ENCODE measurements around the gene ZFP14.

ZFP14 gene

DNA sequence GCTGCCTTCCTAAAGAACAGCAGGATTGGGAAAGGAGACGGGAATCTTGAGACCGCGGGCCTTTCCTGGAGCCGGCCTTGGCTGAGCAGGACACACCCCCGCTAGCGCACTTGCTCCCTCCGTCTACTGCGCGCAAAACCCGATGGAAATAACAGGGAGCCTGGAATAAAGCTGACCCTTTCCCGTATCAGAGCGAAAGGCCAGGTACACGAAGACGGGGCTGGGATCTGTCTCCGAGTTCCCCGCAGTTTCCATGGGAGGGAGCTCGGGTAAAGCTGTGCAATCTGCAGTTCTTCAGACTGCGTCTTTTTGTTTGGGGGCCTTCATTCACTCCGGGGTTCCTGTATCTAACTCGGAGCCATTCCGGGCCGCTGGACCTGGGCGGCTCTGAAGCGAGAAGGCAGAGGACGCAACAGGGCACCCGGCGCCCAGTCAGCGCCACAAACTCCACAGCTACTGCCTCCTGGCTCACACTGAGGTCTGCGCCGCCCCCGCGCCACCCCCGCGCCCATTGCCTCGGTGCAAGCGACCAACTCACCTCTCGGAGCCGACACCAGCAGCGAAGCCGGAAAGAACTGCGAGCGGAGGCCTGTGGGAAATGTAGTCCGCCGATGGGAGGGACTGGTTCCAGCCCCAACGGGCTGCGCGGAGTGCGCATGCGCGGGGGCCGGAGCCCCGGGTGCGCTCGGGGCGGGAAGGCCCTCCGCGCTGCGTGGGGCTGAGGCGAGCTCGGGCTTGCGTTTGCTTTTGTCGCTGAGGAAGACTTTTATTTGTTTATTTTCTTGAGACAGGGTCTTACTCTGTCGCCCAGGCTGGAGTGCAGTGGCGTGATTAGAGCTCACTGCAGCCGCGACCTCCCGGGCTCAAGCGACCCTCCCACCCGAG, at the start of gene ZFP14:
Gene ZFP14 (minus strand): TSS at position 577 of the 885 bp plus-strand sequence. CDS start 11,309 bp downstream, outside the sequence.
- H3K4me1 Mint-ChIP-seq (ENCODE audit: low read depth): peaks cover 11% of the 10 kb centered on the region
- H3K36me3 Mint-ChIP-seq (ENCODE audit: low read depth): peaks cover 11% of the 10 kb centered on the region
- peak within 1 kb of the TSS; percentile 80 for H3K27ac Mint-ChIP-seq
- H3K4me3 Mint-ChIP-seq: peak within 1 kb of the TSS; percentile 86
- peaks cover 9% of the 10 kb centered on the region for H3K9me3 Mint-ChIP-seq
- H3K27me3 Mint-ChIP-seq: no peaks in the 10 kb centered on the region

DNA sequence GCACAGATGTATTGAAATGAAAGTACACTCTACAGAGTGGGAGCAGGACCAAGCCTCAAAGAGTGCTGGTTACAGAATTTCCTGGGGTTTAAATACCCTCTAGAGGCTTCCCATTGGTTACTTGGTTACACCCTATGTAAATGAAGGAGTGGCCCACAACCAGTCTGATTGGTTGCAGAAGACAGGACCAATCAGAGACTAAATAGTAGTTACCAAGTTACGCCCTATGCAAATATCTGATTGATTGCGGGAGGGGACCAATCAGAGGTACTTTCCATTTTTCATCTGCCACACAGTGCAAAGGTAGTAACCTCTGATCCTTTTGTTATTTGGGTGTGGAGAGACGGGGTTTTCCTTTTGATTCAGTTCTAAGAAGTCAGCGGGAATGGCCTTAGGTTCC, 44.9 kb upstream of the ZFP14 start:
- H3K27me3 Mint-ChIP-seq: peaks cover 47% of the 10 kb centered on the region
- peaks cover 7% of the 10 kb centered on the region for H3K4me1 Mint-ChIP-seq (ENCODE audit: low read depth)
- peaks cover 33% of the 10 kb centered on the region for H3K9me3 Mint-ChIP-seq
- no peak overlapping the region for H3K27ac Mint-ChIP-seq
- H3K4me3 Mint-ChIP-seq: no peak overlapping the region
- peaks cover 26% of the 10 kb centered on the region for H3K36me3 Mint-ChIP-seq (ENCODE audit: low read depth)

DNA sequence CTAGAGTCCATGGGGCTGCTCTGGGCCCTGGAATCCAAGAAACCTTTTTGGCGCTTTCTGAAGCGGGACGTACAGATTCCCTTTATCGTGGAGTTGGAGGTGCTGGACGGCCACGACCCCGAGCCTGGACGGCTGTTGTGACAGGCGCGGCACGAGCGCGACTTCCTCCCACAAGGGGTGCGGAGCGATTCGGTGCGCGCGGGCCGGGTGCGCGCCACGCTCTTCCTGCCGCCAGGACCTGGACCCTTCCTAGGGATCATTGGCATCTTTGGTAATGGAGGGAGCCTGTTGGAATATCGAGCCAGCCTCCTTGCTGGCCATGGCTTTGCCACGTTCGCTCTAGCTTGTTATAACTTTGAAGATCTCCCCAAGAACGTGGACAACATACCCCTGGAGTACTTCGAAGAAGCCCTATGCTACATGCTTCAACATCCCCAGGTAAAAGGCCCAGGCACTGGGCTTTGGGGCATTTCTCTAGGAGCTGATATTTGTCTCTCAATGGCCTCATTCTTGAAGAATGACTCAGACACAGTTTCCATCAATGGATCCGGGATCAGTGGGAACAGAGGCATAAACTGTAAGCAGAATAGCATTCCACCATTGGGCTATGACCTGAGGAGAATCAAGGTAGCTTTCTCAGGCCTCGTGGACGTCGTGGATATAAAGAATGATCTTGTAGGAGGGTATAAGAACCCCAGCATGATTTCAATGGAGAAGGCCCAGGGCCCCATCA, 42.9 kb upstream of the ZFP14 start:
- Mint-ChIP-seq H3K27me3 (peaks cover 44% of the 10 kb centered on the region), H3K36me3 (ENCODE audit: low read depth) (peaks cover 32% of the 10 kb centered on the region), H3K9me3 (peaks cover 35% of the 10 kb centered on the region), H3K27ac (peak overlapping the region; percentile 36), H3K4me1 (ENCODE audit: low read depth) (peaks cover 26% of the 10 kb centered on the region), H3K4me3 (peak overlapping the region; percentile 23)

DNA sequence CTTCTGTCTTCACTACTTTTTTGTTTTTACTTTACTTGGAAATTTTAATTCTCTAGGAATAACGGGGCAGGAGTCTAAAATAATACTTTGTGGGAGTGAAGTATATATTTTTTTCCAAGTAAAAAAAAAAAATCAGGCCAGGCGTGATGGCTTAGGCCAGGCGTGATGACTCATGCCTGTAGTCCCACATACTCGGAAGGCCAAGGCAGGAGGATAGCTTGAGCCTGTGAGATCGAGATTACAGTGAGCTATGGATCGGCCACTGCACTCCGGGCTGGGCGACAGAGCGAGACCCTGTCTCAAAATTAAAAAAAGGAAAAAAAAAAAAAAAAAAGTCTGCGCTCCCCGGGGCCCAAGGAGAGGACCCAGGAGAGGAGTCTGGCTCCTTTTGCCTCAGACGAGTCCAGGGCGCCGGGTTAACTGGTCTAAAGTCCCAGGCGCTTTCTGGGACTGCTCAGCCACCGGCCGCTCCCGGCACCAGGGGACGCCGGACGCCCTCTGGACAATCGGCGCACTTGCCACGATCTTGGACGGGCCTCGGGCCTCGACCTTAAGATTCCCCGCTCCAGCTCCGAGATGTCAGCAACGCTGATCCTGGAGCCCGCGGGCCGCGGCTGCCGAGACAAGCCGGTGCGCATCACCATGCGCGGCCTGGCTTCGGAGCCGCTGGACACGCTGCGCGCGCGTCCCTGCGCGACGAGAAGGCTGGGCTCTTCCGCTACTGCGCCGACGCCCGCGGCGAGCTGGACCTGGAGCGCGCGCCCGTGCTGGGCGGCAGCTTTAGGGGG, 42.2 kb upstream of the ZFP14 start:
- Mint-ChIP-seq H3K27ac (no peak overlapping the region), H3K4me3 (no peak overlapping the region), H3K36me3 (ENCODE audit: low read depth) (peaks cover 34% of the 10 kb centered on the region), H3K9me3 (peaks cover 33% of the 10 kb centered on the region), H3K4me1 (ENCODE audit: low read depth) (peaks cover 30% of the 10 kb centered on the region), H3K27me3 (peaks cover 42% of the 10 kb centered on the region)

DNA sequence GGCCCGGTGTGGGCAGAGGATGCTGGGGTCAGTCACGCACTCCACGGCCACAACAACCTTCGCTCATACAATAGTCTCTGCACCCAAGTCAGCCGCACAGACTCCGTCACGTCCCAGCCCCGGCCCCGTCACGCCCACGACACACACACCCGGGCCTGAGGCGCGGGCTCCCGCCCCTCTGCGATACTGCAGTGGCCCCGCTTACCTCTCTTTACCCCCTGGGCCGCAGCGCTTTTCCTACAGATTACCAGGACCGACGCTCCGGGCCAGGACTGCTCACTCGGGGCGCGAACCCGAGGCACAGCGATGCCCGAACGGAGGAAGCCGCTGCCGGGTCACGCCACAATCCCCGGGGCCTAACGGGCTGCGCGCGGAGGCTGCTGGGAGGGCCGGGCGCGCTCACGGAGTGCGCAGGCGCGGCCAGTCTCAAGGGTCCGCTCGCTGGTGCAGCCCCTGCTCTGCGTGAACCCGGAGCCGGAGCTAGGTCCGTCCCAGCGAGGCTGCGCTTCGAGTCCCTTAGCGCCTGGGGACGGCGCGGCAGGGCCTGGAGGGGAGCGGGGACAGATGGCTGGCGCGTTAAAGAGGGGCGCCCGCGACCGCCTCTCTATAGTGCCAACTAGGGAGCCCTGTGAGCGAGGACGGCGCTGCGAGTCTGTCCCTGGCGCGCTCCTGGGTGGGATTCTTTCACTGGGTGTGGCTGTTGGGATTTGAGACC, 39.4 kb upstream of the ZFP14 start, which contains the start of gene ZFP82:
Gene ZFP82 (minus strand): TSS at position 358 of the 715 bp plus-strand sequence. CDS start 8,855 bp downstream, outside the sequence.
- peak within 1 kb of the TSS; percentile 92 for H3K4me3 Mint-ChIP-seq
- peaks cover 33% of the 10 kb centered on the region for H3K4me1 Mint-ChIP-seq (ENCODE audit: low read depth)
- peak within 1 kb of the TSS; percentile 91 for H3K27ac Mint-ChIP-seq
- peaks cover 50% of the 10 kb centered on the region for H3K36me3 Mint-ChIP-seq (ENCODE audit: low read depth)
- H3K27me3 Mint-ChIP-seq: peaks cover 27% of the 10 kb centered on the region
- H3K9me3 Mint-ChIP-seq: peaks cover 24% of the 10 kb centered on the region

DNA sequence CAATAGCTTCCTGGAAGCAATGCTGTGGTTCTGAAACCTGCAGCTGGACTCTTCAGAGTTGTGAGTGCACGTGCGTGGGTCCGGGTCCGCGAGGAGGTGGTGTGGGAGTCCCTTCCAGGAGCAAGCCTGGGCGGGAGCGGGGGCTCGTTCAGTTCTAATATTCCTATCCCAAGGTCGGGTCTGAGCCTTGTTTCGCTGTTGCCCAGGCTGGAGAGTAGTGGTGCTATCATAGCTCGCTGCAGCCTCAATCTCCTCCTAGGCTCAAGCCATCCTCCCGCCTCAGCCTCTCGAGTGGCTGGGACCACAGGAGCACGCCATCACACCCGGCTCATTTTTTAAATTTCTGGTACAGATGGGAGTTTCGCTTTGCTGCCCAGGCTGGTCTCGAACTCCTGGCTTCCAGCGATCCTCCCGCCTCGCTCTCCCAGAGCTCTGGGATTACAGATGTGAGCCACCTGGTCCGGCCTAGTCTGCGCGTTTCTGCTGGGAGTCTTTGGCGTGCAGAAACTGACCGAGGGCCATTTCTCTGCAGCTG, 38.8 kb upstream of the ZFP14 start:
- H3K27ac Mint-ChIP-seq: peak overlapping the region; percentile 91
- peak overlapping the region; percentile 92 for H3K4me3 Mint-ChIP-seq
- H3K27me3 Mint-ChIP-seq: peaks cover 24% of the 10 kb centered on the region
- peaks cover 25% of the 10 kb centered on the region for H3K9me3 Mint-ChIP-seq
- H3K4me1 Mint-ChIP-seq (ENCODE audit: low read depth): peaks cover 33% of the 10 kb centered on the region
- peaks cover 56% of the 10 kb centered on the region for H3K36me3 Mint-ChIP-seq (ENCODE audit: low read depth)

DNA sequence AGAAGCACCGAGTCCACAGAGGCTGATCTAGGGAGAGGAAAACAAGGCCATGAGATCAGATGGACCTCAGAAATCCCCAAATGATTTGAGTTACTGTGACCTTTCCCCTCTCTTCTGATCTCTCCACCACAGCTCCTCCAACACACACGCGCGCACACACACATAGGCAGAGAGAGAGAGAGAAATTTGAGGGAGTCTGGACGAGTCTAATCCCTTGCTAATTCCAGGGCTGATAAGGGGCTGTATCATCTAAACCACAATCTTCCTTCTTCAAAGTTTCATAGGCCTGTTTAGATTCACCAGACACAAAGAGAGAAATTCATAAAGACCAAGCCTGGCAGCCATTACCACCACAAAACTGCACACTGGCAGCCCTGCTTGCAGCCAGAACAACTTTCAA, 30.8 kb upstream of the ZFP14 start:
- Mint-ChIP-seq H3K27me3 (no peaks in the 10 kb centered on the region), H3K36me3 (ENCODE audit: low read depth) (peaks cover 82% of the 10 kb centered on the region), H3K27ac (no peak overlapping the region), H3K4me1 (ENCODE audit: low read depth) (no peaks in the 10 kb centered on the region), H3K9me3 (peaks cover 40% of the 10 kb centered on the region), H3K4me3 (no peak overlapping the region)

DNA sequence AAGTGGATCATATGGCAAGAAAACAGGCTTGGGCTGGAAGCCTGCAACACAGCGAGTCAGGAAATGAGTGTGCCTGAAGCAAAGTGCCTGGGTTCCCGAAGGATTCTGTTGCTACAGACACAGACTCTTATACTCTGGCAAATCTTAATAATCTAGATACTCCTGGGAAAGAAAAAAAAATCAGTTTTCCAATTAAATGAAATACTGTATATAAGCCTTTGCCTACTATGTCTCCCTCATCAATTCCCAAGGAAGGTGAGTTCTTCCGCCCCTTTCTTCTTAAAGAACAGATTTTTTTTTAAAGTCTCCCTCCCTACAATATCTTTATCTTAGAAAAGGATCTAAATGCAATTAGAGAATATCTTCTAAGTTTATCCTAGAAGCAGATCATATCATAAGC, 29.1 kb upstream of the ZFP14 start:
- no peaks in the 10 kb centered on the region for H3K27me3 Mint-ChIP-seq
- H3K4me3 Mint-ChIP-seq: no peak overlapping the region
- peaks cover 88% of the 10 kb centered on the region for H3K36me3 Mint-ChIP-seq (ENCODE audit: low read depth)
- no peaks in the 10 kb centered on the region for H3K4me1 Mint-ChIP-seq (ENCODE audit: low read depth)
- H3K27ac Mint-ChIP-seq: no peak overlapping the region
- peaks cover 47% of the 10 kb centered on the region for H3K9me3 Mint-ChIP-seq

DNA sequence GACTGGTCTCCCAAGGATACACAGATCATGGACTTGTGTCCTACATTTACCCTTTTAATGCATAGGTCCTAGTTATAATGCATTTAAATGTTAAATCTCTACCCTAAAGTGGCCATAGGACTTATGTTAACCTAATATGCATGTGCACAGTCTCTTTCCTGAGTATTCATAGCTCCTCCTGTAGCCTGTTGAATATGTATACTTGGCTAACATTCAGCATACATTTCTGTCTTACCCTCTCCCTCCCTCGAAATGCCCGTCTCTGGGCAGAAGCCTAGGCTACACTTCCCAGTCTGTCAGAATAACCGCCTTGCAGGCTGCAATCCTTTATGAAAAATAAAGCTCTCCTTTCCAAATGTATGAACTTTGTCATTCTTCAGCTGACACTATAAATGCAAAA, 25.5 kb upstream of the ZFP14 start:
- H3K4me1 Mint-ChIP-seq (ENCODE audit: low read depth): peaks cover 9% of the 10 kb centered on the region
- H3K27me3 Mint-ChIP-seq: no peaks in the 10 kb centered on the region
- peaks cover 91% of the 10 kb centered on the region for H3K36me3 Mint-ChIP-seq (ENCODE audit: low read depth)
- H3K9me3 Mint-ChIP-seq: peaks cover 42% of the 10 kb centered on the region
- H3K4me3 Mint-ChIP-seq: no peak overlapping the region
- H3K27ac Mint-ChIP-seq: no peak overlapping the region

DNA sequence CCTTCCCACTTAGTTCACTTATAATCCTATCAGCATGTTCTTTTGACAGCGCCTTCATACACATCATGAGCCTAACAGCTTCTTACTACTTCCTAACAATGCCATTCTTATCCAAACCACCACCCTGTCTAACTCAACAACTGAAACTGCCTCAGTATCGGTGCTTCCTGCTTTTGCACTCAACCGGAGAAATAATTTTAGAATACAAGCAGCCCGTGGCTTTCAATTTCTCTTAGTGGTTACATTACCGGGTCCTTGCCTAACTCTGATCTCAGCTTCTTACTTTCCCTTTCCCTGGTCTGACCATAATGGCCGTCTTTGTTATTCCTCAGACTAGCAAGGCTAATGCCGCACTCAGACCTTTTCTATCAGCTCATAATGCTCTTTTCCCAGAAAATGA, 22.5 kb upstream of the ZFP14 start:
- H3K9me3 Mint-ChIP-seq: peaks cover 30% of the 10 kb centered on the region

DNA sequence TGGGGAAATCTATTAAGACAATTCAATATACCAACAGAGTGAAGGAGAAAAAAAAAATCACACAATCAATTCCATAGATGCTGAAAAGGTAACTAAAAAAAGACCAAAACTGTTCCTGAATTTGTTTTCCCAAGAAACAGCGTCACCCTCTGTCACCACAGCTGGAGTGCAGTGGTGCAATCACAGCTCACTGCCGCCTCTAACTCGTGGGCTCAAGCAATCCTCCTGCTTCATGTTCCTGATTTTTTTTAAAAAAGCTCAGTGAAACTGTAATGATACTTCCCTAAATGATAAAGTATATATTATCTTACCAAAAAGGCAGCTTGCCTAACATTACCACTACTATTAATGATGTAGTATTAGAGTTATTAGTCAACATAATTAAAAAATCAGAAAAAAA, 19.6 kb upstream of the ZFP14 start:
- peaks cover 9% of the 10 kb centered on the region for H3K4me1 Mint-ChIP-seq (ENCODE audit: low read depth)
- no peak overlapping the region for H3K27ac Mint-ChIP-seq
- H3K27me3 Mint-ChIP-seq: no peaks in the 10 kb centered on the region
- H3K36me3 Mint-ChIP-seq (ENCODE audit: low read depth): peaks cover 87% of the 10 kb centered on the region
- H3K4me3 Mint-ChIP-seq: no peak overlapping the region
- peaks cover 39% of the 10 kb centered on the region for H3K9me3 Mint-ChIP-seq

More for the DNA sequence above, 22.5 kb upstream of the ZFP14 start:
- peak overlapping the region; percentile 81 for H3K27ac Mint-ChIP-seq
- peaks cover 9% of the 10 kb centered on the region for H3K4me1 Mint-ChIP-seq (ENCODE audit: low read depth)
- no peaks in the 10 kb centered on the region for H3K27me3 Mint-ChIP-seq
- H3K36me3 Mint-ChIP-seq (ENCODE audit: low read depth): peaks cover 89% of the 10 kb centered on the region
- peak overlapping the region; percentile 15 for H3K4me3 Mint-ChIP-seq

DNA sequence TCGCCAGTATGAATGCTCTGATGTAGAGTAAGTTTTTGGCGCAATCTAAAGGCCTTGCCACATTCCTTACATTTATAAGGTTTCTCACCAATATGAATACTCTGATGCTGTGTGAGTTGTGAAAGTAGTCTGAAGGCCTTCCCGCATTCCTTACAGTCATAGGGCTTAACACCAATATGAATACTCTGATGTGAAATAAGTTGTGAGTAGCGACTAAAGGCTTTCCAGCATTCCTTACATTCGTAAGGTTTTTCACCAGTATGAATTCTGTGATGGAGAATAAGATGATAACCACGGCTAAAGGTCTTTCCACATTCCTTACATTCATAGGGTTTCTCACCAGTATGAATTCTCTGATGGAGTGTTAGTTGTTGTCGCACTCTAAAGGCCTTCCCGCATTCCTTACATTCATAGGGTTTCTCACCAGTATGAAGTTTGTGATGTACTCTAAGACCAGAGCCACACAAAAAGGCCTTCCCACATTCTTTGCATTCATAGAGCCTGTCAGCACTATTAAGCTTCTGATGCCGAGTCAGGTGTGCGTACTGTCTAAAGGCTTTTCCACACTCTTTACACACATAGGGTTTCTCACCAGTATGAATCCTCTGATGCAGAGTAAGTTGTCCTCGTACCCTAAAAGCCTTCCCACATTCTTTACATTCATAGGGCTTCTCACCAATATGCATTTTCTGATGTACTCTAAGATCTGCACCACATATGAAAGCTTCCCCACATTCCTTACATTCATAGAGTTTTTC, 14.1 kb upstream of the ZFP14 start:
- peaks cover 79% of the 10 kb centered on the region for H3K36me3 Mint-ChIP-seq (ENCODE audit: low read depth)
- no peaks in the 10 kb centered on the region for H3K27me3 Mint-ChIP-seq
- H3K9me3 Mint-ChIP-seq: peaks cover 46% of the 10 kb centered on the region
- no peaks in the 10 kb centered on the region for H3K4me1 Mint-ChIP-seq (ENCODE audit: low read depth)
- H3K27ac Mint-ChIP-seq: no peak overlapping the region
- no peak overlapping the region for H3K4me3 Mint-ChIP-seq

DNA sequence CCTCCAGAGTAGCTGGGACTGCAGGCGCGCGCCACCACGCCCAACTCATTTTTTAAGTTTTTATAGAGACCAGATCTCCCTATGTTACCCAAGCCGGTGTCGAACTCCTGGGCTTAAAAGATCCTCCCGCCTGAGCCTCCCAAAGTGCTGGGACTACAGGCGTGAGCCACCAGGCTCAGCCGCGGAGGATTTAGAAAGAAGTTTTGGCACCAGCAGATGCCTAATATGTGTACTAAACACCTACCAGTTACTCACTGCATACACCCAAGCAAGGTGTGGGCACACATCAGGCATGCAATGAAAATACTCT, 464 bp upstream of the ZFP14 start:
- H3K9me3 Mint-ChIP-seq: peaks cover 12% of the 10 kb centered on the region
- peaks cover 11% of the 10 kb centered on the region for H3K4me1 Mint-ChIP-seq (ENCODE audit: low read depth)
- no peak overlapping the region for H3K27ac Mint-ChIP-seq
- H3K27me3 Mint-ChIP-seq: no peaks in the 10 kb centered on the region
- peak overlapping the region; percentile 86 for H3K4me3 Mint-ChIP-seq
- H3K36me3 Mint-ChIP-seq (ENCODE audit: low read depth): peaks cover 10% of the 10 kb centered on the region
